Measurements from ENCODE around the gene STARD5. TPM values are rescaled to one million over a fixed set of nuclear protein-coding genes. Genes with fewer than 3 reads are reported as not detected.

Gene STARD5
- total RNA-seq, 1 experiment from 2014 or later = 2.3 TPM

DNA sequence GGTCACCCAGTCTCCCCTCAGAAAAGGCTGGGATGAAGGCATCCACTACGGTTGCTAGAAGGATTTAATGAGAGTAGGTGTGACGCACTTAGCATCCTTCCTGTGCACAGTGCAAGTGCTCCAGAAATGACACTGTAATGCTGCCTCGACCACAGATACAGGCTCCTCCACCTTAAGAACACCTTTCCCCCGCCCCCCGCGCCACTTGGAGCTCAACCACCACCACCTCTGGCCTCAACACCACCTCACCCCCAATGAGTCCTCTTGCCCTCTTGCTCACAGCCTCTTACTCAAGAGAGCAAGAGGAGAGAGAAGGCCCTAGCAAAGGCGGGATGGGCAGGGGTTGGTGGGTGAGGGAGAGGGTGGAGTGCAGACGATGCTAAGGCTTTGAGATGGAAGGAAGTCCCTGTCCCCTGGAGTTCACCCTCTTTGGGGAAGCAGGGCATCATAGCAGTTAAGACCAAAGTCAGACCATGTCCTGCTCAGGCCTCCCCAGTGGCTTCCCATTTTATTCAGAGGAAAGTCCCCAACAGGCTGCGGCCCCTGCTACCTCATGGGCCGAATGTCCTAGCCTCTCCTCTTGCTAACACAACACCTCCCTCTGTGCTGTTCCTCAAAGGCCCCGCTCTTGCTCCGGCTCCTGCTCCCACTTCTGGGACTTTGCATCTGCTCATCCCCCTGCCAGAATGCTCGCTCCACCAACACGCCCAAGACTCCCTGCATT lies 8.3 kb downstream of the STARD5 start:
- no peak overlapping the region for H2BK20ac ChIP-seq (ENCODE audit: low read depth, low read length, poor library complexity, severe bottlenecking)
- no peaks in the 10 kb centered on the region for H3K23me2 ChIP-seq (ENCODE audit: insufficient read length, low read depth, low read length, poor library complexity, severe bottlenecking)
- DNase-seq = no peak
- H3K4me2 ChIP-seq (ENCODE audit: insufficient read depth, insufficient read length, low read length) = no peak overlapping the region
- Mint-ChIP-seq H3K36me3 (ENCODE audit: insufficient read depth in 1 of 3, low read depth in 3 of 3) (peaks cover 13 to 39% (median 24%) of the 10 kb centered on the region in 3 experiments), H3K4me1 (no peaks in the 10 kb centered on the region), H3K4me3 (no peak overlapping the region), H3K27me3 (ENCODE audit: low read depth) (no peaks in the 10 kb centered on the region), H3K9me3 (no peaks in the 10 kb centered on the region), H3K27ac (no peak overlapping the region; a peak in 1 of 7 replicates)
- H2BK12ac ChIP-seq (ENCODE audit: insufficient read length, low read depth, low read length) = no peak overlapping the region
- H4K8ac ChIP-seq (replicated peaks; ENCODE audit: insufficient read length, low read depth, low read length) = no peak overlapping the region
- H2BK15ac ChIP-seq (ENCODE audit: low read depth, low read length) = no peak overlapping the region
- H2BK120ac ChIP-seq (ENCODE audit: low read depth, low read length, poor library complexity, severe bottlenecking) = no peak overlapping the region
- H3K9me3 ChIP-seq (ENCODE audit: control insufficient read depth, low read depth, low read length) = no peaks in the 10 kb centered on the region
- TF ChIP-seq, protein P1, sequence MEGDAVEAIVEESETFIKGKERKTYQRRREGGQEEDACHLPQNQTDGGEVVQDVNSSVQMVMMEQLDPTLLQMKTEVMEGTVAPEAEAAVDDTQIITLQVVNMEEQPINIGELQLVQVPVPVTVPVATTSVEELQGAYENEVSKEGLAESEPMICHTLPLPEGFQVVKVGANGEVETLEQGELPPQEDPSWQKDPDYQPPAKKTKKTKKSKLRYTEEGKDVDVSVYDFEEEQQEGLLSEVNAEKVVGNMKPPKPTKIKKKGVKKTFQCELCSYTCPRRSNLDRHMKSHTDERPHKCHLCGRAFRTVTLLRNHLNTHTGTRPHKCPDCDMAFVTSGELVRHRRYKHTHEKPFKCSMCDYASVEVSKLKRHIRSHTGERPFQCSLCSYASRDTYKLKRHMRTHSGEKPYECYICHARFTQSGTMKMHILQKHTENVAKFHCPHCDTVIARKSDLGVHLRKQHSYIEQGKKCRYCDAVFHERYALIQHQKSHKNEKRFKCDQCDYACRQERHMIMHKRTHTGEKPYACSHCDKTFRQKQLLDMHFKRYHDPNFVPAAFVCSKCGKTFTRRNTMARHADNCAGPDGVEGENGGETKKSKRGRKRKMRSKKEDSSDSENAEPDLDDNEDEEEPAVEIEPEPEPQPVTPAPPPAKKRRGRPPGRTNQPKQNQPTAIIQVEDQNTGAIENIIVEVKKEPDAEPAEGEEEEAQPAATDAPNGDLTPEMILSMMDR (conservative IDR thresholded peaks at IDR 0.05) = no peak
- H3K79me1 ChIP-seq (ENCODE audit: insufficient read depth, low read depth, low read length, poor library complexity, severe bottlenecking) = no peaks in the 10 kb centered on the region
- no peak overlapping the region for H2AFZ ChIP-seq (ENCODE audit: low read length)
- no CpG with 5 or more reads among the region's 14 CpGs for WGBS (ENCODE audit: extremely low coverage, insufficient read length, low lambda C conversion rate)
- no peak overlapping the region; the same call in 1 of the 2 replicates for H3K14ac ChIP-seq (ENCODE audit: insufficient read depth, low read length)
- no peak overlapping the region for H3K4ac ChIP-seq (ENCODE audit: low read depth, low read length)
- no peaks in the 10 kb centered on the region for H4K20me1 ChIP-seq (ENCODE audit: control insufficient read depth, insufficient read depth, insufficient read length)
- no peak overlapping the region for H2AK5ac ChIP-seq (ENCODE audit: insufficient read length, low read length)
- H3K23ac ChIP-seq (ENCODE audit: insufficient read length, low read depth, low read length) = no peak overlapping the region
- no peak overlapping the region for H3K56ac ChIP-seq (ENCODE audit: insufficient read length, low read depth, low read length)
- no peak overlapping the region for H3K27ac ChIP-seq (ENCODE audit: insufficient read length, low read depth, low read length)
- no peak overlapping the region for H3K9ac ChIP-seq (ENCODE audit: extremely low read depth, insufficient read length, low read length)
- no peak overlapping the region for H2BK5ac ChIP-seq (ENCODE audit: insufficient read length, low read length)
- H3K27me3 ChIP-seq (ENCODE audit: insufficient read depth, low read length) = no peaks in the 10 kb centered on the region
- H3K79me2 ChIP-seq (ENCODE audit: insufficient read depth, low read length) = no peaks in the 10 kb centered on the region
- no peak overlapping the region for H3T11ph ChIP-seq (ENCODE audit: low read length)
- no peak overlapping the region for H3K18ac ChIP-seq (ENCODE audit: insufficient read length, low read depth, low read length)
- no peaks in the 10 kb centered on the region for H3K4me1 ChIP-seq (ENCODE audit: insufficient read depth, low read length)
- no peak overlapping the region for H4K91ac ChIP-seq (ENCODE audit: insufficient read length, low read depth, low read length)
- no peak overlapping the region for H4K5ac ChIP-seq (ENCODE audit: insufficient read length, low read depth, low read length)
